ENCODE measurements around the gene DGAT2L6. TPM values are rescaled to one million over a fixed set of nuclear protein-coding genes. Genes with fewer than 3 reads are reported as not detected.
"Not testable (repeated sequence)": the region's sequence is repeated elsewhere in the genome, so short reads cannot be mapped to it uniquely, and the experiment has no call there.

The DGAT2L6 gene
- total and polyA plus RNA-seq, 9 donors: not detected

DNA sequence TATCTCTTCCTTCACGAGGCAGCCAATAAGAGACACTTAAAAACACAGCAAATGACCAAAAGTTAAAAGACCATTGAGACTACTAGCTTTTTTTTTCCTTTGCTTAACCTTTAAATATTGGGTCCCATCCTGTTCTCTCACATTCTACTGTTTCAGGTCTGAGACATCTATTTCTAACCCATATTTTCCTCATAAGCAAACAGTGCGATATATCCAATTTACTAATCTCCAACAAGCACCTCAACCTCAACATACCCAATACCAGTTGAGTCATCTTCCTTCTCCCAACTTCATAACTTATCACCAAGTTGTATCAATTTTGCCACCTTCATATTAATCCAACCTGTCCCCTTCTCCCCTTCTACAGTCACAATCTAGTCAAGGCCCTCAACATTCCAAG, 64.2 kb downstream of the DGAT2L6 start:
- H3K36me3 ChIP-seq (ENCODE audit: control insufficient read depth, insufficient read depth, low read length): no peaks in the 10 kb centered on the region
- DNase-seq: no peak
- no peak overlapping the region for H3K27ac ChIP-seq (ENCODE audit: low read length)
- peaks cover 19% of the 10 kb centered on the region for H3K27me3 ChIP-seq (ENCODE audit: control insufficient read depth, insufficient read depth, low read length)
- no peaks in the 10 kb centered on the region for H3K4me1 ChIP-seq (ENCODE audit: control insufficient read depth, insufficient read depth, low read length)
- H3K4me3 ChIP-seq (ENCODE audit: low read length): no peak overlapping the region
- H3K9me3 ChIP-seq (replicated peaks; ENCODE audit: control insufficient read depth, low read depth, low read length): no peaks in the 10 kb centered on the region
- WGBS (ENCODE audit: insufficient coverage): 80% methylated on average over 2 of the region's 2 CpGs

DNA sequence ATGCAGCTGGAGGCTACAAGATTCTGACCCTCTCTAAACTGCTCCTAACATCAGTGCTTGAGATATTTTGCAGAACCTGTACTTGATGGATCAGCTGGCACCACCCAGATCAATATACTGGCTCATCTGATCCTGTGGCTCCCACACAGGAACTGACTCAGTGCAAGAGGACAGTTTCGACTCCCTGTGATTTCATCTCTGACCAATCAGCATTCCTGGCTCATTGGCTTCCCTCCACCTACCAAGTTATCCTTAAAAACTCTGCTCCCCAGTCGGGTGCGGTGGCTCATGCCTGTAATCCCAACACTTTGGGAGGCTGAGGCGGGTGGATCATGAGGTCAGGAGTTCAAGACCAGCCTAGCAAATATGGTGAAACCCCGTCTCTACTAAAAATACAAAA, 66.3 kb downstream of the DGAT2L6 start:
- H3K27ac ChIP-seq (ENCODE audit: low read length); H3K36me3 ChIP-seq (ENCODE audit: control insufficient read depth, insufficient read depth, low read length); H3K4me3 ChIP-seq (ENCODE audit: low read length); H3K4me1 ChIP-seq (ENCODE audit: control insufficient read depth, insufficient read depth, low read length); H3K9me3 ChIP-seq (replicated peaks; ENCODE audit: control insufficient read depth, low read depth, low read length); DNase-seq: not testable (repeated sequence)
- peaks cover 14% of the 10 kb centered on the region for H3K27me3 ChIP-seq (ENCODE audit: control insufficient read depth, insufficient read depth, low read length)
- 62% methylated on average over 3 of the region's 5 CpGs for WGBS (ENCODE audit: insufficient coverage)

DNA sequence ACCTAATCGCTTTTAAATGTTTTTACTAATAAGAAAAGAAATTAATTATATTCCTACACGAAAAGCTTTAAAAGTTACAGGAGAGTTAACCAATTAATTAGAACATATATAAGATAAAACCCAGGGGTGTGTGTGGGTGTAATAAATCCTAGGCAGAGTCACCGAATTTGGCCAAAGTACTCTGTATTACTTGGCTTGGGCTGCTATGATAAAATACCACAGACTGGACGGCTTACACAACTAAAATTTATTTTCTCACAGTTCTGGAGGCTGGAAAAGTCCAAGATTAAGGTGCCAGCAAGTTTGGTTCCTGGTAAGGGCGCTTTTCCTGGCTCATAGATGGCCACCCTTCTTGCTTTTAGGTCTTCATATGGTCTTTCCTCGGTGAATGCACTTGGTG, 67.6 kb downstream of the DGAT2L6 start:
- Histone ChIP-seq H3K27ac (ENCODE audit: low read length) (no peak overlapping the region), H3K9me3 (replicated peaks; ENCODE audit: control insufficient read depth, low read depth, low read length) (no peaks in the 10 kb centered on the region), H3K4me1 (ENCODE audit: control insufficient read depth, insufficient read depth, low read length) (no peaks in the 10 kb centered on the region), H3K27me3 (ENCODE audit: control insufficient read depth, insufficient read depth, low read length) (peaks cover 8% of the 10 kb centered on the region), H3K4me3 (ENCODE audit: low read length) (no peak overlapping the region), H3K36me3 (ENCODE audit: control insufficient read depth, insufficient read depth, low read length) (no peaks in the 10 kb centered on the region)
- DNase-seq: no peak
- WGBS (ENCODE audit: insufficient coverage): 40% methylated on average over 1 of the region's 6 CpGs

DNA sequence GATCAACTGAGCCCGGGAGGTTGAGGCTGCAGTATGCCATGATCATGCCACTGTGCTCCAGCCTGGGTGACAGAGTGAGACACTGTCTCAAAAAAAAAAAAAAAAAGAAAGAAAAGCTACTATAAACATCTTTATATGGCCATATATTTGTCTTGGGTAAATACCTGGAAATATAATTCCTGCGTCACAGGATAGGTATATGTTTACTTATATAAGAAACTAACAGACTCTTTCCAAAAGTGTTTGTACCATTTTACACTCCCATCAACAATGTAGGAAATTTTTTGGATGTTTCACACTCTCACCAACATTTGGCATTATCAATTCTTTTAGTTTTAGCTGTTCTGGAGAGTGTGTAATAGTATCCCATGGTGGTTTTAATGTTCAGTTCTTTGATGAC, 70.0 kb downstream of the DGAT2L6 start:
- Histone ChIP-seq H3K27me3 (ENCODE audit: control insufficient read depth, insufficient read depth, low read length) (peaks cover 4% of the 10 kb centered on the region), H3K36me3 (ENCODE audit: control insufficient read depth, insufficient read depth, low read length) (no peaks in the 10 kb centered on the region), H3K4me1 (ENCODE audit: control insufficient read depth, insufficient read depth, low read length) (no peaks in the 10 kb centered on the region), H3K9me3 (replicated peaks; ENCODE audit: control insufficient read depth, low read depth, low read length) (no peaks in the 10 kb centered on the region), H3K27ac (ENCODE audit: low read length) (no peak overlapping the region), H3K4me3 (ENCODE audit: low read length) (no peak overlapping the region)
- WGBS (ENCODE audit: insufficient coverage): no CpG with 5 or more reads among the region's 2 CpGs
- no peak for DNase-seq

DNA sequence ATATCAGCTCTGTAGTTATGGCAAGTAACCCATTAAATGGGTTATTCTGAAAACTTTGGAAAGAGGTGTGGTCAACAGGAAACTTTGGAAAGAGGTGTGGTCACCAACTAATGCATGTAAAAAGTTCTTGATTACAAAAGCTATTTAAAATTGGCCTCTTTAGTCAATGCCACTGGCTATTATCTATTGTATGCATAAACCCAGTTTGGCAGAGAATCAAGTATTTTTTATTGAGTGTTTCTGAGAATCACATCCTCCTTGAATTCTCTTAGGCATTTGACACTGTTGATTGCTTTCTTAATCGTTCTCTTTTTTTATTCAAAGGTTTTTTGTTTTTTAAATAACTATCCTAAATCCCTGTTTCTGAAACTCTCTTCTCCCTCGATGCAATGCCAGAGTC, 75.2 kb downstream of the DGAT2L6 start:
- H3K9me3 ChIP-seq (replicated peaks; ENCODE audit: control insufficient read depth, low read depth, low read length): no peaks in the 10 kb centered on the region
- H3K4me1 ChIP-seq (ENCODE audit: control insufficient read depth, insufficient read depth, low read length): no peaks in the 10 kb centered on the region
- no peak overlapping the region for H3K27ac ChIP-seq (ENCODE audit: low read length)
- peaks cover 6% of the 10 kb centered on the region for H3K27me3 ChIP-seq (ENCODE audit: control insufficient read depth, insufficient read depth, low read length)
- H3K4me3 ChIP-seq (ENCODE audit: low read length): no peak overlapping the region
- 72% methylated on average over 1 of the region's 2 CpGs for WGBS (ENCODE audit: insufficient coverage)
- H3K36me3 ChIP-seq (ENCODE audit: control insufficient read depth, insufficient read depth, low read length): no peaks in the 10 kb centered on the region
- no peak for DNase-seq

DNA sequence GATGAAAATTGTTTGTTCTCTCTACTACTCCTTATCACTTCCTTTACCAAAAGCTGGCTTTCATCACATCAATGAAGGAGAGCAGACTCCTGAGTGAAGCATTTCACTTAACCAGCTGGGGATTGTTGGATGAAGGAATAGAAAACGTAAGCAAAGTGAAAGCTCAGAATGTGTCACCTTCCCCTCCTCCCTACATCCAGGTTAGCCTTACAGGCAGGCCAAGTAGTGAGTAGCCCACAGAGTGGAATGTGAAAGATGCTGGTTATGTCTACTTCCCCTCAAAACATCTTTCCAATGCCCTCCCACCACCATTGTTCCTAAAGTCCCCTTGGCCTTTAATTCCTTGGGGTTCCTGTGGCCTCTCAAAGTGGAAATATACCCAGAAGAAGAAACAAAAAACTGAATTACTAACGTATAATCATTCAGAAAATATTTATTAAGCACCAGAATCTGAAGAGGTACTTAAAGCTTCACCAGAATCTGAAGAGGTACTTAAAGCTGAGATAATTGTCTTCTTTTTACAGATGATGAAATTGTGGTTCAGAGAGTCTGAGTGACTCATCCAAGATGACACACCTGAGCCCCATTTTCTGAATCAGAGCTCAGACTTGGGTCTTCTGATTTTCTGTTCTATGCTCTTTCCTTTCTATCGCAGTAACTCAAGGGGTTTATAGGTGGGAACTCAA, 76.2 kb downstream of the DGAT2L6 start:
- no peak overlapping the region for H3K4me3 ChIP-seq (ENCODE audit: low read length)
- WGBS (ENCODE audit: insufficient coverage): no CpG with 5 or more reads among the region's 3 CpGs
- no peaks in the 10 kb centered on the region for H3K9me3 ChIP-seq (replicated peaks; ENCODE audit: control insufficient read depth, low read depth, low read length)
- no peaks in the 10 kb centered on the region for H3K4me1 ChIP-seq (ENCODE audit: control insufficient read depth, insufficient read depth, low read length)
- H3K36me3 ChIP-seq (ENCODE audit: control insufficient read depth, insufficient read depth, low read length): no peaks in the 10 kb centered on the region
- no peak overlapping the region for H3K27ac ChIP-seq (ENCODE audit: low read length)
- DNase-seq: no peak
- peaks cover 4% of the 10 kb centered on the region for H3K27me3 ChIP-seq (ENCODE audit: control insufficient read depth, insufficient read depth, low read length)

DNA sequence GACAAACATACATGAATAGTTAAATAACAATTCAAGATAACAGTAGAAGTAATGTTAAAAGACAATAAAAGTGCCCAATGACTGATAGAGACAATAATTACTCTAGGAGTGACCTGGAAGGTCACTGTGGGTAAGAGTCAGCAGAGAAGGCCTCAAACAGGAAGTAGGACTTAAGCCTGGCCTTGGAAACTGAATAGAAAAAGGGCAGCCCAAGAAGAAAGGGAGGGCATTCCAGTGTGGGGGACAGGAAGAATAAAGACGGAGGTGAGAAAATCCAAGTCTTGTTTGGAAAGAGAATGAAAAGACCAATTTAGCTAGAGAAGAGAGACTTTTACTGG, 76.7 kb downstream of the DGAT2L6 start:
- Histone ChIP-seq H3K4me3 (ENCODE audit: low read length) (no peak overlapping the region), H3K9me3 (replicated peaks; ENCODE audit: control insufficient read depth, low read depth, low read length) (no peaks in the 10 kb centered on the region), H3K27ac (ENCODE audit: low read length) (no peak overlapping the region), H3K4me1 (ENCODE audit: control insufficient read depth, insufficient read depth, low read length) (no peaks in the 10 kb centered on the region), H3K36me3 (ENCODE audit: control insufficient read depth, insufficient read depth, low read length) (no peaks in the 10 kb centered on the region), H3K27me3 (ENCODE audit: control insufficient read depth, insufficient read depth, low read length) (peaks cover 2% of the 10 kb centered on the region)
- 90% methylated on average over 1 of the region's 1 CpG for WGBS (ENCODE audit: insufficient coverage)
- no peak for DNase-seq

DNA sequence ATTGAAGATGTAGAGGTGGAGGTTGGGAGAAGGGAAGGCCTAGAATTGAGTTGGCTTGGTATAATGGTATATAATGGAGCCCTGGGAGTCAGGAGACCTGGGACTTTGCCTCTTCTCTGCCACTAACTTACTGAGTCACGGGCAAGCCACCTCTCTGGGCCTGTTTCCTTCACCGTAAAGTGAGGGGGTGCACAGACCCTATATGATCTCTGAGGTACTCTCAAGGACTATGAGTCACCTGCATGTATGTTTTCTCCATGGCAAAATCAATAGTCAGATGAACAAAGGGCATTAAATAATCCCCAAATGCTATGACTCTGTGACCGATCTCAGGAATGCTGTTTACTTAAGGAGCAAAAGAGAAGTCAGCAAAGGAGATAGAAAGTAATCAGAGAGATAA, 77.6 kb downstream of the DGAT2L6 start:
- Histone ChIP-seq H3K4me1 (ENCODE audit: control insufficient read depth, insufficient read depth, low read length) (no peaks in the 10 kb centered on the region), H3K4me3 (ENCODE audit: low read length) (no peak overlapping the region), H3K9me3 (replicated peaks; ENCODE audit: control insufficient read depth, low read depth, low read length) (no peaks in the 10 kb centered on the region), H3K36me3 (ENCODE audit: control insufficient read depth, insufficient read depth, low read length) (no peaks in the 10 kb centered on the region), H3K27me3 (ENCODE audit: control insufficient read depth, insufficient read depth, low read length) (peaks cover 2% of the 10 kb centered on the region), H3K27ac (ENCODE audit: low read length) (no peak overlapping the region)
- DNase-seq: no peak
- WGBS (ENCODE audit: insufficient coverage): 40% methylated on average over 2 of the region's 3 CpGs

Other genes with a start within 250 kb of the DGAT2L6 start
- not detected for gene AWAT2, start 127.5 kb upstream of the DGAT2L6 start, total RNA-seq
- under 1 TPM in 1 of 8 donors, not detected in 7; 0.08 TPM for gene AWAT2, start 127.5 kb upstream of the DGAT2L6 start, polyA plus RNA-seq (ENCODE audit: insufficient read depth in 1 of 8, insufficient read length in 8 of 8, low replicate concordance in 1 of 8)
- not detected for gene OTUD6A, start 115.0 kb upstream of the DGAT2L6 start, total RNA-seq
- gene OTUD6A, start 115.0 kb upstream of the DGAT2L6 start, polyA plus RNA-seq (ENCODE audit: insufficient read depth in 1 of 8, insufficient read length in 8 of 8, low replicate concordance in 1 of 8): not detected
- gene IGBP1, start 44.0 kb upstream of the DGAT2L6 start, total RNA-seq: 120 TPM
- 100 to 1,000 TPM in 6 of 8 donors, 10 to 100 TPM in 2; 88.3 to 122 (median 105) TPM for gene IGBP1, start 44.0 kb upstream of the DGAT2L6 start, polyA plus RNA-seq (ENCODE audit: insufficient read depth in 1 of 8, insufficient read length in 8 of 8, low replicate concordance in 1 of 8)
- not detected for gene AWAT1, start 57.2 kb downstream of the DGAT2L6 start, total RNA-seq
- under 1 TPM in 1 of 8 donors, not detected in 7; 0.13 TPM for gene AWAT1, start 57.2 kb downstream of the DGAT2L6 start, polyA plus RNA-seq (ENCODE audit: insufficient read depth in 1 of 8, insufficient read length in 8 of 8, low replicate concordance in 1 of 8)
- 0.09 TPM for gene P2RY4, start 82.7 kb downstream of the DGAT2L6 start, total RNA-seq
- under 1 TPM in 5 of 8 donors, not detected in 3; 0.10 to 0.27 (median 0.20) TPM for gene P2RY4, start 82.7 kb downstream of the DGAT2L6 start, polyA plus RNA-seq (ENCODE audit: insufficient read depth in 1 of 8, insufficient read length in 8 of 8, low replicate concordance in 1 of 8)
- not detected for gene ARR3, start 90.9 kb downstream of the DGAT2L6 start, total RNA-seq
- under 1 TPM in 6 of 8 donors, not detected in 2; 0.16 to 0.61 (median 0.46) TPM for gene ARR3, start 90.9 kb downstream of the DGAT2L6 start, polyA plus RNA-seq (ENCODE audit: insufficient read depth in 1 of 8, insufficient read length in 8 of 8, low replicate concordance in 1 of 8)
- gene RAB41, start 104.7 kb downstream of the DGAT2L6 start, total RNA-seq: not detected
- gene RAB41, start 104.7 kb downstream of the DGAT2L6 start, polyA plus RNA-seq (ENCODE audit: insufficient read depth in 1 of 8, insufficient read length in 8 of 8, low replicate concordance in 1 of 8): under 1 TPM; 0.24 to 0.80 (median 0.64) TPM
- 30.7 TPM for gene PDZD11, start 112.4 kb downstream of the DGAT2L6 start, total RNA-seq
- 10 to 100 TPM; 36.6 to 46.6 (median 40.2) TPM for gene PDZD11, start 112.4 kb downstream of the DGAT2L6 start, polyA plus RNA-seq (ENCODE audit: insufficient read depth in 1 of 8, insufficient read length in 8 of 8, low replicate concordance in 1 of 8)
- gene KIF4A, start 112.6 kb downstream of the DGAT2L6 start, total RNA-seq: 5.1 TPM
- 10 to 100 TPM in 3 of 8 donors, 1 to 10 TPM in 5; 5.8 to 12.7 (median 9.2) TPM for gene KIF4A, start 112.6 kb downstream of the DGAT2L6 start, polyA plus RNA-seq (ENCODE audit: insufficient read depth in 1 of 8, insufficient read length in 8 of 8, low replicate concordance in 1 of 8)
- gene GDPD2, start 245.8 kb downstream of the DGAT2L6 start, total RNA-seq: 0.09 TPM
- 1 to 10 TPM in 1 of 8 donors, under 1 TPM in 7; 0.38 to 1.0 (median 0.54) TPM for gene GDPD2, start 245.8 kb downstream of the DGAT2L6 start, polyA plus RNA-seq (ENCODE audit: insufficient read depth in 1 of 8, insufficient read length in 8 of 8, low replicate concordance in 1 of 8)

Measured in muscle of leg (tissue), 11 donors.